Erythroblast (primary cell): ENCODE data around the gene RSPH9.
"Not testable (repeated sequence)": the region's sequence is repeated elsewhere in the genome, so short reads cannot be mapped to it uniquely, and the experiment has no call there.

Experiments
- GATA1 ChIP-seq: IDR thresholded peaks from 2 replicates; pipeline ENCODE4 v1.6.1; 2011; ENCODE audit warnings: low read depth, mild to moderate bottlenecking, control low read depth, low read length, moderate library complexity
- POLR2A ChIP-seq: IDR thresholded peaks from 2 replicates; pipeline ENCODE4 v1.6.1; 2011; ENCODE audit warnings: mild to moderate bottlenecking, low read length

DNA sequence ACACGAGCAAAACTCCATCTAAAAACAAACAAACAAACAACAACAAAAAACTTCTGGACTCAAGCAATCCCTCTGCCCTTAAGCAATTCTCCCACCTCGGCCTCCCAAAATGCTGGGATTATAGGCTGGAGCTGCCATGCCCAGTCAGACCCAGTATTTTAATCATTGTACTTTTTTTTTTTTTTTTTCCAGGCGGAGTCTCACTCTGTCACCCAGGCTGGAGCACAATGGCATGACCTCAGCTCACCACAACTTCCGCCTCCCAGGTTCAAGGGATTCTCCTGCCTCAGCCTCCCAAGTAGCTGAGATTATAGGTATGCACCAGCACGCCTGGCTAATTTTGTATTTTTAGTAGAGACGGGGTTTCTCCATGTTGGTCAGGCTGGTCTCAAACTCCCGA is 11.8 kb upstream of the RSPH9 start:
- not testable (repeated sequence) for TF ChIP-seq POLR2A, GATA1
